Bronchial epithelial cell (primary cell): ENCODE results near the gene ASS1. TPM values are rescaled to one million over a fixed set of nuclear protein-coding genes. Genes with fewer than 3 reads are reported as not detected.
"Not testable (repeated sequence)": the region's sequence is repeated elsewhere in the genome, so short reads cannot be mapped to it uniquely, and the experiment has no call there.

Experiments
- DNase-seq: peaks from one replicate; pipeline ENCODE4 v3.0.0-alpha.2; 2010; ENCODE audit warnings: low read depth
- FAIRE-seq: peaks from 2 replicates; lab custom pipeline; 2011; peaks lifted over from hg19 to GRCh38; lab: Jason Lieb, UNC
- H3K27me3 ChIP-seq: 2 replicates; pipeline ENCODE4 v1.5.1; 2011; ENCODE audit warnings: low read length; ENCODE audit not compliant: control insufficient read depth, insufficient read depth
- H3K36me3 ChIP-seq: 2 replicates; pipeline ENCODE4 v1.5.1; 2011; ENCODE audit warnings: low read length; ENCODE audit not compliant: control insufficient read depth, insufficient read depth
- H3K4me3 ChIP-seq: 2 replicates; pipeline ENCODE4 v1.5.1; 2011; ENCODE audit warnings: mild to moderate bottlenecking, low read depth, low read length, control low read depth
- CTCF ChIP-seq: IDR thresholded peaks from 2 replicates; pipeline ENCODE4 v1.5.1; 2011; ENCODE audit warnings: mild to moderate bottlenecking, moderate library complexity, low read length, control low read depth, inconsistent platforms; ENCODE audit not compliant: insufficient read depth, severe bottlenecking
- total RNA-seq: library from RNA; depleted of rRNA; stranded (reverse); fragments of >200 nt; gene quantifications from 2 replicates; pipeline ENCODE4 v1.2.1, GENCODE V29; 2014

ASS1 gene
- total RNA-seq, 1 donor from 2014 or later: 415 TPM

- no peak for TF ChIP-seq CTCF
- DNase-seq (no peak), FAIRE-seq (no peak)
- Histone ChIP-seq H3K36me3 (no peaks in the 10 kb centered on the region), H3K27me3 (peaks cover 11% of the 10 kb centered on the region), H3K4me3 (peak overlapping the region; percentile 13)
These were observed 12.0 kb upstream of the ASS1 start for GRCh38 chr9:130432796-130433167.

- no peak for FAIRE-seq
- Histone ChIP-seq H3K4me3 (peak overlapping the region; percentile 13), H3K27me3 (peaks cover 11% of the 10 kb centered on the region), H3K36me3 (no peaks in the 10 kb centered on the region)
- peak; percentile 52 for TF ChIP-seq CTCF
- no peak for DNase-seq
These were observed 11.4 kb upstream of the ASS1 start for GRCh38 chr9:130433168-130433946.

- no peak for DNase-seq
- TF ChIP-seq CTCF: no peak
- no peaks in the 10 kb centered on the region for H3K36me3 ChIP-seq
- no peak overlapping the region for H3K4me3 ChIP-seq
- no peak for FAIRE-seq
- peaks cover 11% of the 10 kb centered on the region for H3K27me3 ChIP-seq
These were observed 10.9 kb upstream of the ASS1 start for GRCh38 chr9:130433947-130434262.

- peaks cover 11% of the 10 kb centered on the region for H3K27me3 ChIP-seq
- not testable (repeated sequence) for FAIRE-seq, DNase-seq, H3K4me3 ChIP-seq, H3K36me3 ChIP-seq
These were observed 10.1 kb upstream of the ASS1 start for GRCh38 chr9:130434656-130435055.

- DNase-seq (no peak), FAIRE-seq (no peak)
- Histone ChIP-seq H3K27me3 (peaks cover 11% of the 10 kb centered on the region), H3K36me3 (no peaks in the 10 kb centered on the region), H3K4me3 (no peak overlapping the region)
- no peak for TF ChIP-seq CTCF
These were observed 7.6 kb upstream of the ASS1 start for GRCh38 chr9:130437011-130437789.

- FAIRE-seq: no peak
- TF ChIP-seq CTCF: no peak
These were observed 6.3 kb upstream of the ASS1 start for GRCh38 chr9:130438382-130438981.

More at GRCh38 chr9:130438382-130438981, 6.3 kb upstream of the ASS1 start:
- H3K4me3 ChIP-seq: no peak overlapping the region
- DNase-seq: no peak
- peaks cover 5% of the 10 kb centered on the region for H3K27me3 ChIP-seq
- H3K36me3 ChIP-seq: no peaks in the 10 kb centered on the region
